ENCODE measurements around the gene MRPL36.

The MRPL36 gene

DNA sequence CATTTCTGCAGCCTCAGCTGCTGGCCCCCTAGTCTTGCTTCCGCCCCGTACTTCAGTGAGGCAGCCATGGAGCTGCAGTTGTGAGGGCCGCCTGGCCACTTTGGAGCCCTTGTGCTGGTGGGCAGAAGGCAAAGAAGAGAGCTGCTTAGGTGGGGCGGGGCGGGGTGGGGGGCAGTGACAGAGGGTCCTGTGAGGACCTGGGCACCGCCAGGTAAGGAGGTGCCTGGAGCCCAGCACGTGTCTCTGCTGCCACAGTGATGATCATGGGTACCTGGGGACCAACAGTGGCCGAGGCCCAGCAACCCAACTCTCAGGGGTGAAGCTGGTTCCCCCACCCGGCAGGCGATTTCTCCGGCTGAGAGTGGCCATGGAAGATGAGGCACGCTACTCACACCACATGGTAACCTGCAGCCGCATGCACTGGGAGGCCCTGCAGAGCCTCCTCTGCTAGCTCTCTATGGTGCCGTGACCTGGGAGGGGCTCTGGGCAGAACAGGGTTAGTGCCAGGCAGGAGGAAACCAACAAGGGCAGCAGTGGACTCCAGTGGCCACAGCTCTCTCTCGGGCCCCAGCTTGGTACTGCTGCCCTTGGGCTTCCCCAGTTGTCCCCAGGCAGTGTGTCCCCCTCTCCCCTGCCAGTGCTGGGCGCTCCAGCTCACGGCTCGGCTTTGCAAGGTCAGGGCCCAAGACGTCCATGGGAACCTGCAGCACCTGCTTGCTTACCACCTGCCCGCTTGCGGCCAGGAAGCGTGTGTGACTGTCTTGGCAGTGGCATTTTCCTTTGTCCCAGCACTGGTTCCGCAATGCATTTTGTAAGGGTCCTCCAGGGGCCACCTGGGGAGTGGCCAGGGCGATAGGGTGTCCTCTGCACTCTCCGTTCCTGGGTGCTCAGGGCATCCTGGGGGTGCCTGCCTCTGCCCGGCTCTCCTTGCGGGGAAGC lies 25.5 kb upstream of the MRPL36 start:
- no peak overlapping the region for H3K4me3 ChIP-seq (replicated peaks in 1 of 2; ENCODE audit: low read depth in 2 of 2, low read length in 2 of 2)
- TF ChIP-seq, protein P1, sequence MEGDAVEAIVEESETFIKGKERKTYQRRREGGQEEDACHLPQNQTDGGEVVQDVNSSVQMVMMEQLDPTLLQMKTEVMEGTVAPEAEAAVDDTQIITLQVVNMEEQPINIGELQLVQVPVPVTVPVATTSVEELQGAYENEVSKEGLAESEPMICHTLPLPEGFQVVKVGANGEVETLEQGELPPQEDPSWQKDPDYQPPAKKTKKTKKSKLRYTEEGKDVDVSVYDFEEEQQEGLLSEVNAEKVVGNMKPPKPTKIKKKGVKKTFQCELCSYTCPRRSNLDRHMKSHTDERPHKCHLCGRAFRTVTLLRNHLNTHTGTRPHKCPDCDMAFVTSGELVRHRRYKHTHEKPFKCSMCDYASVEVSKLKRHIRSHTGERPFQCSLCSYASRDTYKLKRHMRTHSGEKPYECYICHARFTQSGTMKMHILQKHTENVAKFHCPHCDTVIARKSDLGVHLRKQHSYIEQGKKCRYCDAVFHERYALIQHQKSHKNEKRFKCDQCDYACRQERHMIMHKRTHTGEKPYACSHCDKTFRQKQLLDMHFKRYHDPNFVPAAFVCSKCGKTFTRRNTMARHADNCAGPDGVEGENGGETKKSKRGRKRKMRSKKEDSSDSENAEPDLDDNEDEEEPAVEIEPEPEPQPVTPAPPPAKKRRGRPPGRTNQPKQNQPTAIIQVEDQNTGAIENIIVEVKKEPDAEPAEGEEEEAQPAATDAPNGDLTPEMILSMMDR (IDR thresholded peaks at IDR 0.05; ENCODE audit: low read depth, low read length) = no peak
- no peak for DNase-seq (ENCODE audit: low read depth in 2 of 2)

GRCh38 chr5:1824109-1824821 lies 24.6 kb upstream of the MRPL36 start:
- DNase-seq (ENCODE audit: low read depth in 2 of 2) = no peak
- TF ChIP-seq, protein P1 (IDR thresholded peaks at IDR 0.05; ENCODE audit: low read depth, low read length) = no peak
- no peak overlapping the region for H3K4me3 ChIP-seq (replicated peaks in 1 of 2; ENCODE audit: low read depth in 2 of 2, low read length in 2 of 2)

DNA sequence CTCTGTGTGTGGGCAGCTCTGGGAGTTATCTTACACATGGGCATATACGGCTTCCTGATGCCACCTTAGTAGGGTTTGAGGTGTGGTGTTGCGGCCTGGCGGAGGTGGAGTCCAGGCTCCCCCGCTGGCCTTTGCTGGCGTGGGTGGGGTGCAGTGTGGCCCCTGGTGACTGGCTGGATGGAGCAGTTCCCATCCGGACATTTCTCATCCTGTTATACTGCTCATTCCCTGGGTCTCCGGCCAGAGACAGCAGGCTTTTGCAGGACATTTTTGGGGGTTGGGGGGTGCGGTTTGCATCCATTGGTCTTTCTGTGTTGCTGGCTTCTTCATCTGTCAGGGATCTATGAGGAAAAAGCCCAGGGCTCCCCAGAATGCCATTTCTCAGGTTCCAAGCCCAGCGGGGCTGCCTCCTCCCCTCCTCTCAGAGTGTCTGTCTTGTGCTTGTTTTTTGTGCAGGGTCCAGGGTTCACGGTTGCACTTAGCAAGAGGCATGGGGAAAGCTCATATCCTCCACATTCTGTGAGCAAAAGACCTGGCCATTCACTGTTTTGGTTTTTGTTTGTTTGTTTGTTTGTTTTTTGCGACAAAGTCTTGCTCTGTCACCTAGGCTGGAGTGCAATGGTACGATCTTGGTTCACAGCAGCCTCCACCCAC lies 23.9 kb upstream of the MRPL36 start:
- no peak overlapping the region for H3K4me3 ChIP-seq (replicated peaks in 1 of 2; ENCODE audit: low read depth in 2 of 2, low read length in 2 of 2)
- TF ChIP-seq, protein P1 (IDR thresholded peaks at IDR 0.05; ENCODE audit: low read depth, low read length) = no peak
- DNase-seq (ENCODE audit: low read depth in 2 of 2) = no peak

DNA sequence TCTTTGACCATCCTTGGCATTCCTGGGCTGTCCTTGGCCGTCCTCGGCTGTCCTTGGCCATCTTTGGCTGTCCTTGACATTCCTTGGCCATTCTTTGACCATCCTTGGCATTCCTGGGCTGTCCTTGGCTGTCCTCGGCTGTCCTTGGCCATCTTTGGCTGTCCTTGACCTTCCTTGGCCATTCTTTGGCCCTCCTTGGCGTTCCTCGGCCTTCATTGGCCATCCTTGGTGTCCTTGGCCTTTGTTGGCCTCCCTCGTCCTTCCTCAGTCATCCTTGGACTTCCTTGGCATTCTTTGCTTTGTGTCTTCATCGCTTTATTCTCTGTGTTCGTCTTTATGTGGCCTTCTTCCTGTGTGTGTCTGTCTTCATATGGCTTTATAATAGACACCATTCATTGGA lies 22.2 kb upstream of the MRPL36 start:
- TF ChIP-seq, protein P1 (IDR thresholded peaks at IDR 0.05; ENCODE audit: low read depth, low read length) = no peak
- H3K4me3 ChIP-seq (replicated peaks in 1 of 2; ENCODE audit: low read depth in 2 of 2, low read length in 2 of 2) = no peak overlapping the region

DNA sequence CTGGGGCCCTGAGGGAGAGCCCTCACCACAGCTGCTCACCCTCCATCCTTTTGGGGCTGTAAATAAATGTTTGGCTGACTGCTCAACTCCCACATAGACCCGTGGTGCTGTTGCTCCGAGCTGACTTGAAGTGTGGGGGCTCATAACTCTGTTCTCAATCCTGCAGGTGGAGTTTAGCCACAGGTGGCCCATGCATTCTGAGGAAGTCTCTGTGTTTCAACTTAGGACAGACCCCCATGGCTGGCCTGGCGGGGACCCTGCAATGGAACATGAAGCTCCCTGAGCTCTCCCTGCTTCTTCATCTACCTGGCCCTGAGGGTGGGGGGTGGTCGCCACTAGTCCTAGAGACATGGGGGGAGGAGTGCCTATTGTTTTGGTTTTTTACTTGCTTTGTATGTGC lies 21.3 kb upstream of the MRPL36 start:
- no peak for DNase-seq (ENCODE audit: low read depth in 2 of 2)
- TF ChIP-seq, protein P1 (IDR thresholded peaks at IDR 0.05; ENCODE audit: low read depth, low read length) = no peak
- no peak overlapping the region for H3K4me3 ChIP-seq (replicated peaks in 1 of 2; ENCODE audit: low read depth in 2 of 2, low read length in 2 of 2)

More for the DNA sequence above, 22.2 kb upstream of the MRPL36 start:
- no peak for DNase-seq (ENCODE audit: low read depth in 2 of 2)

DNA sequence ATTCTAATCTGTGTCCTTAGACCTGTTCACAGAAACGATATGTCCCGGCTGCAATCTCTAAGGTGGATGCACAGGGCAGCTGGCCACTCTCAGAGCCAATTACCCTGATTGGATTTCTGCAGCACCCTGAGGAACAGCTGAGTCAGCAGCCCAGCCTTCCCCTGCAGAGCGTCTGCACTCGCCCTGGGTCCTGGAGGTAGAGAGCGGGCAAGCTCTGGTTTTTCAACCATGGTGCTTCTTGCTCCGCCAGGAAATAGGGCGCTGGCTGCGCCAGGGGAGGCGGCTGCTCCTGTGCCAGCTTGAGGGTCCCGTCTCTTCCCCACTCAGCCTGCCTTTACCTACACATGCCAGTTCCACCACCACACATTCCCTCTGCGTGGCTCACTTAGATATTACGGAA lies 20.7 kb upstream of the MRPL36 start:
- no peak for DNase-seq (ENCODE audit: low read depth in 2 of 2)
- H3K4me3 ChIP-seq (replicated peaks in 1 of 2; ENCODE audit: low read depth in 2 of 2, low read length in 2 of 2) = no peak overlapping the region
- TF ChIP-seq, protein P1 (IDR thresholded peaks at IDR 0.05; ENCODE audit: low read depth, low read length) = no peak

All from cardiac fibroblast (primary cell).